GM12892 (cell line): ENCODE measurements around the gene EEF1AKMT3.

ENCODE experiments used
- POLR2A ChIP-seq: IDR thresholded peaks from 2 replicates; pipeline ENCODE4 v1.6.1; 2011; ENCODE audit warnings: low read depth, low read length, control low read depth
- POLR2AphosphoS5 ChIP-seq: IDR thresholded peaks from 2 replicates; pipeline ENCODE4 v1.6.1; 2011; ENCODE audit warnings: low read depth, low read length, control low read depth

DNA sequence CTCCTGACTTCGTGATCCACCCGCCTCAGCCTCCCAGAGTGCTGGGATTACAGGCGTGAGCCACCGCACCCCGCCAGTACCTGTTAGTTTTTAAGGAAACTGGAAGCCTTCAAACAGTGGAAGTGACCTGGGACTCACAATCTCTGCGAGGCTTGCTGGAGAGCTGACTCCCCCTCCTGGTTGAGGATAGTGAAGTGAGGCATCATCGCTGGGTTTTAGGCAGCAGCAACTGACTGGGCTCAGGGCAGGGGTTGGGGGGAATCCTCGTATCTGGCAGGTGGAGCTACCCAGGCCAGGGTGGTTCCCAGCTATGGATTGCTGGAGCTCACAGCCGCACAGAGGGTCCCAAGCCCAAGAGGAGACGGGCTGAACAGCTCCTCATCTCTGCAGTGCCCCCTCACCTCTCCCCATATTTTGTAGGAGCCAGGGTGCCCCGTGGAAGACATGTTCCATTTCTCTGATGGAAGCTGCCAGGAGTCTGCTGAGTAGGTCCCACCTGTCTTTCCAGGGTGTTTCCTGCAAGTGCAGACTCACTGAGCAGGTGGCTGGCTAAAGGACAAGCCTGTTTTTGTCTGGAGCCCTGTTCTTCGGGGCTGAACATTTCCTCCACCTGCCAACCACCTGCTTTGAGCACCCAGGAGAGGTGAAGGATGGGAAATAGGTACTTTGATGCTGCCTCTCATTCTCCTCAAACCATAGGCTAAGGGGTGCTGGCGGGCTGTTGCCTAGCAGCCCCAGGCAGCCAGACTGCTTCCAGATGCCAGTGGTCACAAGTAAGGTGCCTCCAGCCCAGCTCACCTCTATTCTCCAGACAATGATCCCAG is 43.0 kb downstream of the EEF1AKMT3 start:
- TF ChIP-seq POLR2A (no peak), POLR2AphosphoS5 (no peak)
